Measurements from ENCODE around the gene SERINC1. TPM values are rescaled to one million over a fixed set of nuclear protein-coding genes. Genes with fewer than 3 reads are reported as not detected.
A peak's percentile ranks its signal among the peaks of the same experiment; 100 is the strongest.

SERINC1 gene
- total and polyA plus RNA-seq, 9 of the 15 experiments (the other 6 are each of a cell fraction or from before 2014, with no cell fraction given), result 28.8 to 64.6 (median 39.7) TPM

DNA sequence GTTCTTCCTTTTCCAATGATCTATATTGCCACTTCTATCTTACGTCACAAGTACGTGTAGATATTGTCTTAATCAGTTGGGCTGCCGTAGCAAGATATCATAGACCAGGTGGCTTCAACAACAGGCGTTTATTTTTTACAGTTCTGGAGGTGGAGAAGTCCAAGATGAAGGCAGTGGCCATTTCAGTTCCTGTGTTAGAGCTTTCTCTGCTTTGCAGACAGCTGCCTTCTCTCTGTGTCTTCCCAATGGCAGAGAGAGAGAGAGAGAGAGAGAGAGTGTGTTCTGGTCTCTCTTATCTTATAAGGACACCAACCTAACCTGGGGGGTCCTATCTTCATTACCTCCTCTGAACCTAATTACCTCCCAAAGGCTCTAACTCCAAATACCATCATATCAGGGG, 63.9 kb downstream of the SERINC1 start (continued):
- TF ChIP-seq TAF1 (IDR thresholded peaks at IDR 0.05; ENCODE audit: control insufficient read depth, extremely low read depth, insufficient read depth, low read length, severe bottlenecking), result no peak
- TF ChIP-seq ZFP36 (IDR thresholded peaks at IDR 0.05; ENCODE audit: low read depth, low read length, partially characterized antibody), result no peak
- TF ChIP-seq RBM14 (IDR thresholded peaks at IDR 0.05; ENCODE audit: borderline replicate concordance, insufficient read depth, low read depth, low read length), result no peak
- no peak for TF ChIP-seq ZNF551 (CRISPR knock-in tag; IDR thresholded peaks at IDR 0.05)
- TF ChIP-seq MEIS2 (IDR thresholded peaks at IDR 0.05; ENCODE audit: partially characterized antibody), result no peak
- TF ChIP-seq CREM (IDR thresholded peaks at IDR 0.05; ENCODE audit: low read depth), result peak; percentile 45; the same call in 1 of the 2 replicates
- TF ChIP-seq, protein P1, sequence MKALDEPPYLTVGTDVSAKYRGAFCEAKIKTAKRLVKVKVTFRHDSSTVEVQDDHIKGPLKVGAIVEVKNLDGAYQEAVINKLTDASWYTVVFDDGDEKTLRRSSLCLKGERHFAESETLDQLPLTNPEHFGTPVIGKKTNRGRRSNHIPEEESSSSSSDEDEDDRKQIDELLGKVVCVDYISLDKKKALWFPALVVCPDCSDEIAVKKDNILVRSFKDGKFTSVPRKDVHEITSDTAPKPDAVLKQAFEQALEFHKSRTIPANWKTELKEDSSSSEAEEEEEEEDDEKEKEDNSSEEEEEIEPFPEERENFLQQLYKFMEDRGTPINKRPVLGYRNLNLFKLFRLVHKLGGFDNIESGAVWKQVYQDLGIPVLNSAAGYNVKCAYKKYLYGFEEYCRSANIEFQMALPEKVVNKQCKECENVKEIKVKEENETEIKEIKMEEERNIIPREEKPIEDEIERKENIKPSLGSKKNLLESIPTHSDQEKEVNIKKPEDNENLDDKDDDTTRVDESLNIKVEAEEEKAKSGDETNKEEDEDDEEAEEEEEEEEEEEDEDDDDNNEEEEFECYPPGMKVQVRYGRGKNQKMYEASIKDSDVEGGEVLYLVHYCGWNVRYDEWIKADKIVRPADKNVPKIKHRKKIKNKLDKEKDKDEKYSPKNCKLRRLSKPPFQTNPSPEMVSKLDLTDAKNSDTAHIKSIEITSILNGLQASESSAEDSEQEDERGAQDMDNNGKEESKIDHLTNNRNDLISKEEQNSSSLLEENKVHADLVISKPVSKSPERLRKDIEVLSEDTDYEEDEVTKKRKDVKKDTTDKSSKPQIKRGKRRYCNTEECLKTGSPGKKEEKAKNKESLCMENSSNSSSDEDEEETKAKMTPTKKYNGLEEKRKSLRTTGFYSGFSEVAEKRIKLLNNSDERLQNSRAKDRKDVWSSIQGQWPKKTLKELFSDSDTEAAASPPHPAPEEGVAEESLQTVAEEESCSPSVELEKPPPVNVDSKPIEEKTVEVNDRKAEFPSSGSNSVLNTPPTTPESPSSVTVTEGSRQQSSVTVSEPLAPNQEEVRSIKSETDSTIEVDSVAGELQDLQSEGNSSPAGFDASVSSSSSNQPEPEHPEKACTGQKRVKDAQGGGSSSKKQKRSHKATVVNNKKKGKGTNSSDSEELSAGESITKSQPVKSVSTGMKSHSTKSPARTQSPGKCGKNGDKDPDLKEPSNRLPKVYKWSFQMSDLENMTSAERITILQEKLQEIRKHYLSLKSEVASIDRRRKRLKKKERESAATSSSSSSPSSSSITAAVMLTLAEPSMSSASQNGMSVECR (CRISPR knock-in tag; IDR thresholded peaks at IDR 0.05), result no peak
- no peak for TF ChIP-seq SMARCB1 (IDR thresholded peaks at IDR 0.05; ENCODE audit: insufficient read length, low read depth)
- TF ChIP-seq RERE (CRISPR knock-in tag; IDR thresholded peaks at IDR 0.05; ENCODE audit: borderline replicate concordance), result no peak
- no peak for TF ChIP-seq ZNF134 (CRISPR knock-in tag; conservative IDR thresholded peaks at IDR 0.05)
- peak; percentile 38; the same call in 1 of the 2 replicates for TF ChIP-seq CREB1 (IDR thresholded peaks at IDR 0.05)
- TF ChIP-seq CREB1 (CRISPR knock-in tag; IDR thresholded peaks at IDR 0.05), result no peak
- TF ChIP-seq ZNF282 (CRISPR knock-in tag; IDR thresholded peaks at IDR 0.05), result no peak
- 0 out of 2 replicates have a peak, but pooled peaks have one; percentile 39 for TF ChIP-seq DPF2 (IDR thresholded peaks at IDR 0.05)
- TF ChIP-seq MAZ (CRISPR knock-in tag; conservative IDR thresholded peaks at IDR 0.05 in 1 of 2, IDR thresholded peaks at IDR 0.05 in 1 of 2), result no peak
- TF ChIP-seq SP2 (IDR thresholded peaks at IDR 0.05; ENCODE audit: extremely low read depth, low read depth, low read length, poor library complexity, severe bottlenecking), result no peak
